Stimulated activated naive CD8-positive, alpha-beta T cell treated with anti-CD3 and anti-CD28 coated beads, Interleukin-15, amount 100 ng/mL, for 72 hours (primary cell): ENCODE results near the gene FUNDC1.

Experiments used
- ATAC-seq: fragments of 150-1000 bp; cut with Tn5 transposase; 2 replicates; pipeline ENCODE4 v1.10.0; 2021; ENCODE audit warnings: mild to moderate bottlenecking, moderate library complexity
- DNase-seq, 2 donors: peaks; one replicate each; pipeline ENCODE4 v3.0.0; 2021 to 2022
- H3K27ac Mint-ChIP-seq, 2 donors: one replicate each; pipeline ENCODE4 v1.8.0; 2022; ENCODE audit warnings: mild to moderate bottlenecking in 2 of 2, mixed read lengths in 2 of 2, moderate library complexity in 2 of 2
- H3K27me3 Mint-ChIP-seq: one replicate; pipeline ENCODE4 v1.8.0; 2022; ENCODE audit warnings: mixed read lengths
- H3K4me1 Mint-ChIP-seq: one replicate; pipeline ENCODE4 v1.8.0; 2022; ENCODE audit warnings: mild to moderate bottlenecking, mixed read lengths
- H3K4me3 Mint-ChIP-seq, 2 donors: one replicate each; pipeline ENCODE4 v1.8.0; 2022; ENCODE audit warnings: mild to moderate bottlenecking in 2 of 2, mixed read lengths in 2 of 2, moderate library complexity in 1 of 2
- H3K9me3 Mint-ChIP-seq, 2 donors: one replicate each; pipeline ENCODE4 v1.8.0; 2022; ENCODE audit warnings: mixed read lengths in 2 of 2

Gene FUNDC1

GRCh38 chrX:44503560-44503959, 39.1 kb downstream of the FUNDC1 start:
- Mint-ChIP-seq H3K27ac (no peak overlapping the region), H3K9me3 (no peaks in the 10 kb centered on the region), H3K4me3 (no peak overlapping the region), H3K27me3 (no peaks in the 10 kb centered on the region), H3K4me1 (peaks cover 4% of the 10 kb centered on the region)
- DNase-seq (no peak), ATAC-seq (no peak)

DNA sequence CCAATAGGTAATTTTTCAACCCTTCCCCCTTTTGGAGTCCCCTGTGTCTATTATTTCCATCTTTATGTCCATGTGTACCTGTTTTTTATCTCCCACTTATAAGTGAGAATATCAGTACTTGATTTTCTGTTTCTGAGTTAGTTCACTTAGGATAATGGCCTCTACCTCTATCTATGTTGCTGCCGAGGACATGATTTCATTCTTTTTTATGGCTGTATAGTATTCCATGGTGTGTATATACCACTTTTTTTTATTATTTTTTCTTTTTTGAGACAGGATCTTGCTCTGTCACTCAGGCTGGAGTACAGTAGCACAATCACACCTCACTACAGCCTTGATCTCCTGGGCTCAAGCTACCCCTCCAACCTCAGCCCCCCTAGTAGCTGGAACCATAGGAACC, 47.6 kb downstream of the FUNDC1 start:
- DNase-seq (no peak), ATAC-seq (no peak)
- no peaks in the 10 kb centered on the region for H3K27me3 Mint-ChIP-seq
- no peak overlapping the region for H3K4me3 Mint-ChIP-seq
- H3K9me3 Mint-ChIP-seq = no peaks in the 10 kb centered on the region
- H3K4me1 Mint-ChIP-seq = no peaks in the 10 kb centered on the region
- no peak overlapping the region for H3K27ac Mint-ChIP-seq

DNA sequence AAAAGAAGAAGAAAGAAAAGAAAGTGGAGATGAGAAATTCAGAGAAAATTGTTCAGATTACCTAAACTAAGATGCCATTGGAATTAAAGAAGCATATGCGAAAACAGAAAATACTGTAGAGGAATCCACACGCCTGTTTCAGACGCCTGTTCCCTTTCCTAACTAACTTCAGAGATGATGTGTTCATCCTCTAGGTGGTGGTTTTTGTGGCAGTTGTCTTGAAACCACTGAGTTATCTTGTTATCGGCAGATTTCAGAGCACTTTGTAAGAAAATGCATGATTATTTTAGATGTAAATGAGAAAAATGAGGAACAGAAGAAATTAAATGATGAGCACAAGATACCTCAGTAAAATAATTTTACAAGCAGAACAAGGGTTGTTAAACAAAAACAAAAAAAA, 48.3 kb downstream of the FUNDC1 start:
- no peaks in the 10 kb centered on the region for H3K4me1 Mint-ChIP-seq
- no peak for ATAC-seq
- no peaks in the 10 kb centered on the region for H3K9me3 Mint-ChIP-seq
- no peak overlapping the region for H3K4me3 Mint-ChIP-seq
- no peak overlapping the region for H3K27ac Mint-ChIP-seq
- H3K27me3 Mint-ChIP-seq = no peaks in the 10 kb centered on the region
- no peak for DNase-seq

DNA sequence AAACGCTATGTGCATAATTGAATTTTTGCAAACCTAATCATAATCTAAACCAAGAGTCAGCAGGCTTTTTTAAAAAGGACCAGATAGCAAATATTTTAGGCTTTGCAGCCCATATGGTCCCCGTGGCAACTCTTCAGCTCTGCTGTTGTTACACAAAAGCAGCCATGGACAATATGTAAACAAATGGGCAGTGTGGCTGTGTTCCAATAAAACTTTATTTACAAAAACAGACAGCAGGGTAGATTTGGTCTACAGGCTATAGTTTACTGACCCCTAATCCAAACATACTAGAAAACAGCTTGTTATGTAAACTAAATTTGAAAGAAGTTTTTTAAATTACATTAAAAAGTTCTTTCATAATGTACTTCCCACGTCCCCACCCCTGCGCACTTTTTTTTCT, 53.1 kb downstream of the FUNDC1 start:
- ATAC-seq (no peak), DNase-seq (no peak)
- Mint-ChIP-seq H3K27me3 (no peaks in the 10 kb centered on the region), H3K4me3 (no peak overlapping the region), H3K9me3 (no peaks in the 10 kb centered on the region), H3K4me1 (no peaks in the 10 kb centered on the region), H3K27ac (no peak overlapping the region)

DNA sequence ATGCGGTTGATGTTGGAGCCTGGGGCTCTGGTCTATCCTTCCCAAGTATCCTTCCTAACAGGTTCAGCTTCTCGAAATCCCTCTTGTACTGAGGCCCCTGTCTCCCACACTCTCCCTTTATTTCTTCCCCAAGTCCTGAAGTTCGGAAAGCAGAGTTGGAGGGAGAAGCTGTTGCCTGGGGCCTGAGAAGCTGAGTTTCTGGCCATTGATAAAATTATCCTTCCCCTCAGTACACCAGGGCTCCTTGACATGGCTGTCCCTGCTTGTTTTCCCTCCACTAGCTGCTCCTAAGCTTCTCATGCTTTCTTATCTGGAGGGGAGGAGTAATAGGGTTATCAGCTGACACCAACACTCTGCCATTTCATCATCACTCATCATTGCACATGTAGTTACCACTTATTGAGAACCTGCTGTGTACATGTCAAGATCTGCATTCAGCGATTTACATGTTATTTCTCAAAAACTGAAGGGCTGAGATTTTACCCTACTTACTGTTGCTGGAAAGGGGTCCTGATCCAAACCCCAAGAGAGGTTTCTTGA, 58.0 kb downstream of the FUNDC1 start:
- no peaks in the 10 kb centered on the region for H3K4me1 Mint-ChIP-seq
- H3K9me3 Mint-ChIP-seq = no peaks in the 10 kb centered on the region

GRCh38 chrX:44483965-44484606, 58.6 kb downstream of the FUNDC1 start:
- DNase-seq (no peak), ATAC-seq (no peak)
- H3K27ac Mint-ChIP-seq = no peak overlapping the region
- no peaks in the 10 kb centered on the region for H3K4me1 Mint-ChIP-seq
- H3K9me3 Mint-ChIP-seq = no peaks in the 10 kb centered on the region
- H3K4me3 Mint-ChIP-seq = no peak overlapping the region
- H3K27me3 Mint-ChIP-seq = no peaks in the 10 kb centered on the region

More for the DNA sequence above, 58.0 kb downstream of the FUNDC1 start:
- ATAC-seq (no peak), DNase-seq (no peak)
- H3K27ac Mint-ChIP-seq = peak overlapping the region in 1 of 2 donors; percentile 7
- H3K27me3 Mint-ChIP-seq = no peaks in the 10 kb centered on the region
- no peak overlapping the region for H3K4me3 Mint-ChIP-seq

GRCh38 chrX:44482575-44482974, 60.1 kb downstream of the FUNDC1 start:
- Mint-ChIP-seq H3K4me1 (no peaks in the 10 kb centered on the region), H3K27ac (no peak overlapping the region), H3K9me3 (no peaks in the 10 kb centered on the region), H3K27me3 (no peaks in the 10 kb centered on the region), H3K4me3 (no peak overlapping the region)
- ATAC-seq (no peak), DNase-seq (no peak)

GRCh38 chrX:44480591-44480990, 62.1 kb downstream of the FUNDC1 start:
- ATAC-seq = no peak
- H3K27me3 Mint-ChIP-seq = no peaks in the 10 kb centered on the region
- DNase-seq = no peak
- H3K4me3 Mint-ChIP-seq = no peak overlapping the region
- H3K27ac Mint-ChIP-seq = no peak overlapping the region
- H3K4me1 Mint-ChIP-seq = no peaks in the 10 kb centered on the region
- H3K9me3 Mint-ChIP-seq = no peaks in the 10 kb centered on the region

- Mint-ChIP-seq H3K4me1 (no peaks in the 10 kb centered on the region), H3K27me3 (no peaks in the 10 kb centered on the region), H3K4me3 (no peak overlapping the region), H3K9me3 (no peaks in the 10 kb centered on the region), H3K27ac (no peak overlapping the region)
- DNase-seq = no peak
- ATAC-seq = no peak
Measured at GRCh38 chrX:44474410-44474809, 68.2 kb downstream of the FUNDC1 start.
